ENCODE results near the gene PARVB. TPM values are rescaled to one million over a fixed set of nuclear protein-coding genes. Genes with fewer than 3 reads are reported as not detected.

The PARVB gene
- total and polyA plus RNA-seq, 7 experiments from 2014 or later: 0.18 to 51.2 (median 4.2) TPM

- H3K4me3 ChIP-seq (ENCODE audit: low read length): no peak overlapping the region
- POLR2A ChIA-PET: no interaction called here
- H3K9me3 Mint-ChIP-seq: peaks cover 4 to 32% (median 21%) of the 10 kb centered on the region in 11 donors
- no peak for ATAC-seq
- peaks cover 3 to 42% (median 8%) of the 10 kb centered on the region in 5 donors for H3K36me3 Mint-ChIP-seq
- peaks cover 0 to 24% (median 8%) of the 10 kb centered on the region in 5 donors for H3K27me3 Mint-ChIP-seq
- H3K4me1 ChIP-seq (ENCODE audit: control insufficient read depth in 2 of 2, insufficient read depth in 2 of 2, low read length in 2 of 2): no peaks in the 10 kb centered on the region
- no peak overlapping the region for H3K4me3 Mint-ChIP-seq
- CTCF ChIA-PET: no interaction called here
- no peak overlapping the region for H3K27ac Mint-ChIP-seq
- H3K27me3 ChIP-seq (ENCODE audit: control insufficient read depth in 2 of 2, insufficient read depth in 2 of 2, low read length in 2 of 2): no peaks in the 10 kb centered on the region
- H3K9me3 ChIP-seq (ENCODE audit: control insufficient read depth in 2 of 3, low read length in 3 of 3): peaks cover 0 to 15% (median 0%) of the 10 kb centered on the region in 3 experiments
- no peaks in the 10 kb centered on the region for H3K36me3 ChIP-seq (ENCODE audit: control insufficient read depth in 2 of 3, insufficient read depth in 3 of 3, low read length in 3 of 3)
- no peak overlapping the region for H3K27ac ChIP-seq (ENCODE audit: low read depth, low read length)
- peaks cover 0 to 27% (median 3%) of the 10 kb centered on the region in 7 donors for H3K4me1 Mint-ChIP-seq
- intact Hi-C loops (cut with micrococcal nuclease): loop anchor here in 1 of 2 donors (1.0 kb wide), 1 partner anchor 27 kb away; no protein-coding TSS in a partner anchor
- DNase-seq: no peak
Observed at GRCh38 chr22:44129619-44129976, 105.5 kb downstream of the PARVB start.

GRCh38 chr22:44130076-44130711 lies 106.1 kb downstream of the PARVB start:
- no peaks in the 10 kb centered on the region for H3K27me3 ChIP-seq (ENCODE audit: control insufficient read depth in 2 of 2, insufficient read depth in 2 of 2, low read length in 2 of 2)
- Mint-ChIP-seq H3K27me3 (peaks cover 0 to 27% (median 8%) of the 10 kb centered on the region in 5 donors), H3K9me3 (peaks cover 4 to 31% (median 18%) of the 10 kb centered on the region in 11 donors), H3K27ac (peak overlapping the region in 1 of 9 donors; percentile 58), H3K36me3 (peaks cover 3 to 39% (median 6%) of the 10 kb centered on the region in 5 donors), H3K4me1 (peaks cover 0 to 29% (median 3%) of the 10 kb centered on the region in 7 donors), H3K4me3 (no peak overlapping the region)
- no peaks in the 10 kb centered on the region for H3K4me1 ChIP-seq (ENCODE audit: control insufficient read depth in 2 of 2, insufficient read depth in 2 of 2, low read length in 2 of 2)
- H3K36me3 ChIP-seq (ENCODE audit: control insufficient read depth in 2 of 3, insufficient read depth in 3 of 3, low read length in 3 of 3): no peaks in the 10 kb centered on the region
- no peak overlapping the region for H3K4me3 ChIP-seq (ENCODE audit: low read length)
- H3K27ac ChIP-seq (ENCODE audit: low read depth, low read length): no peak overlapping the region
- POLR2A ChIA-PET: no interaction called here
- CTCF ChIA-PET: no interaction called here
- ATAC-seq: no peak
- intact Hi-C loops (cut with micrococcal nuclease): no loop called here
- H3K9me3 ChIP-seq (ENCODE audit: control insufficient read depth in 2 of 3, low read length in 3 of 3): peaks cover 0 to 15% (median 0%) of the 10 kb centered on the region in 3 experiments
- DNase-seq: no peak

DNA sequence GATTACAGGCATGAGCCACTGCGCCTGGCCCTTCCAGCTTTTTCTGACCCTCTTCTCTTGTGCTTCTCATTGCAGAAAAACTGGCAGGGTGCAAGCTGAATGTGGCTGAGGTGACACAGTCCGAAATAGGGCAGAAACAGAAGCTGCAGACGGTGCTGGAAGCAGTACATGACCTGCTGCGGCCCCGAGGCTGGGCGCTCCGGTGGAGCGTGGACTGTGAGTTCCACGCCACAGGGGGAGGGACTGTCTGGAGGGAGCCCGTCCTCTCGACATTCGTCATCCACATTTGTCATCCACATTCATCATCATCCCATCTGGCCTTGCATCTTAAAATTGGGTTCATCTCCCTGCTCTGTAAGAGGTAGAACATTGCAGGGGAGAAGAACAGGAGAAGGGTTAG lies 107.3 kb downstream of the PARVB start:
- Histone ChIP-seq H3K4me3 (ENCODE audit: low read length) (no peak overlapping the region), H3K36me3 (ENCODE audit: control insufficient read depth in 2 of 3, insufficient read depth in 3 of 3, low read length in 3 of 3) (no peaks in the 10 kb centered on the region), H3K4me1 (ENCODE audit: control insufficient read depth in 2 of 2, insufficient read depth in 2 of 2, low read length in 2 of 2) (no peaks in the 10 kb centered on the region), H3K27ac (ENCODE audit: low read depth, low read length) (no peak overlapping the region), H3K27me3 (ENCODE audit: control insufficient read depth in 2 of 2, insufficient read depth in 2 of 2, low read length in 2 of 2) (no peaks in the 10 kb centered on the region), H3K9me3 (ENCODE audit: control insufficient read depth in 2 of 3, low read length in 3 of 3) (peaks cover 0 to 10% (median 0%) of the 10 kb centered on the region in 3 experiments)
- Mint-ChIP-seq H3K4me3 (no peak overlapping the region), H3K4me1 (peaks cover 0 to 29% (median 3%) of the 10 kb centered on the region in 7 donors), H3K9me3 (peaks cover 3 to 34% (median 13%) of the 10 kb centered on the region in 11 donors), H3K36me3 (peaks cover 5 to 41% (median 14%) of the 10 kb centered on the region in 5 donors), H3K27ac (no peak overlapping the region), H3K27me3 (peaks cover 0 to 38% (median 11%) of the 10 kb centered on the region in 5 donors)
- DNase-seq: no peak
- POLR2A ChIA-PET: no interaction called here
- no peak for ATAC-seq
- CTCF ChIA-PET: no interaction called here
- intact Hi-C loops (cut with micrococcal nuclease): no loop called here

DNA sequence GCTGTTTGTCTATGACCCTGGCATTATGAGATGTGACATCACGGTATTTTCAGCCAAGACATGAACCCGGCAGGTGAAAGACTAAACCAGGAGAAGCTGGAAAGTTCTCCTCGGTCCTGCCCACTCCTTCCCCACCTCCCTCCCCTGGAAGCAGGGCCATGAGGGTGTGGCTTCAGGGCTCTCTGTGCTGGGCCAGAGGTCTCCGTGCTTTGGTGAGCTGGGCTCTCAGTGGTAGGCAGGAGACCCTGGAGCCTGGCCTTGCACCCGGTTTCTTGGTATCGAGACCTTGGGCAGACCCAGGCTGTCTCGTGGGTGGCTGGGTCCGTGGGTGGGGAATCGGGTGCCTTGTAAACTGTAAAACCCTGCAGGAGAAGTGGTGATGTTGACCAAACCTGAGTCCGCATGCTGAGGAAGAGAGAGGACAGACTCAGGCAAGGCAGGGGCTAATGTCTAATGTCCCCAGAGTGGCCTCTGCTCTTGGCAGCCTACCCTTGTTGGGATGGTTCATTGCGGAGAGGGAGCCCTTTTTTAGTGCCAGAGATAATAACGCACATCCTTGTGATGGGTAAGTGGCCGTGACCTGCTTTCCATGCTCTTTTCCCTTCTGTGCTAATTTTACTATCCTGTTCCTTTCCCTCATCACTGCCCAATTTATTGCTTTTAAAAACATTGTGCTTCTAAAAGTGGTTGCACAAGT lies 108.0 kb downstream of the PARVB start:
- H3K9me3 Mint-ChIP-seq: peaks cover 3 to 34% (median 14%) of the 10 kb centered on the region in 11 donors
- intact Hi-C loops (cut with micrococcal nuclease): no loop called here
- ChIA-PET POLR2A (no interaction called here), CTCF (no interaction called here)
- no peak overlapping the region for H3K4me3 ChIP-seq (ENCODE audit: low read length)
- H3K27me3 Mint-ChIP-seq: peaks cover 0 to 40% (median 11%) of the 10 kb centered on the region in 5 donors
- ATAC-seq (no peak), DNase-seq (no peak)
- H3K27ac Mint-ChIP-seq: no peak overlapping the region
- H3K4me3 Mint-ChIP-seq: no peak overlapping the region
- H3K4me1 ChIP-seq (ENCODE audit: control insufficient read depth in 2 of 2, insufficient read depth in 2 of 2, low read length in 2 of 2): no peaks in the 10 kb centered on the region
- no peaks in the 10 kb centered on the region for H3K36me3 ChIP-seq (ENCODE audit: control insufficient read depth in 2 of 3, insufficient read depth in 3 of 3, low read length in 3 of 3)
- H3K4me1 Mint-ChIP-seq: peaks cover 0 to 29% (median 3%) of the 10 kb centered on the region in 7 donors
- H3K9me3 ChIP-seq (ENCODE audit: control insufficient read depth in 2 of 3, low read length in 3 of 3): peaks cover 0 to 8% (median 0%) of the 10 kb centered on the region in 3 experiments
- no peaks in the 10 kb centered on the region for H3K27me3 ChIP-seq (ENCODE audit: control insufficient read depth in 2 of 2, insufficient read depth in 2 of 2, low read length in 2 of 2)
- H3K36me3 Mint-ChIP-seq: peaks cover 9 to 42% (median 22%) of the 10 kb centered on the region in 5 donors
- no peak overlapping the region for H3K27ac ChIP-seq (ENCODE audit: low read depth, low read length)

DNA sequence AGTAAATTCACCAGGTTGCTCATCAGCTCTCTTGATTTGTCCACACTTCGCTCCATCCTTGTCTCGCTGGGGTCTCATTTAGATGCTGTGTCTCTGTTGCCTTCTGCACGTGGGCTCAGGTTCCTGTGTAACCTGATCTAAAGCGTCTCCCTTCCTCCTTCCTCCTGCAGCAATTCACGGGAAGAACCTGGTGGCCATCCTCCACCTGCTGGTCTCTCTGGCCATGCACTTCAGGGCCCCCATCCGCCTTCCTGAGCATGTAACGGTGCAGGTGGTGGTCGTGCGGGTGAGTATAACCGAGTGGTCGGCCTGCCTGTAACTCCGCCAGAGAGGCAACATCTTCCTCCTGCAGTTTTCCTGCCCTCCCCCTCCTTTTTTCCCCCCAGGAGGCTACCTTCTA lies 108.6 kb downstream of the PARVB start:
- Mint-ChIP-seq H3K4me3 (no peak overlapping the region), H3K27ac (no peak overlapping the region), H3K4me1 (peaks cover 0 to 29% (median 0%) of the 10 kb centered on the region in 7 donors), H3K9me3 (peaks cover 3 to 33% (median 14%) of the 10 kb centered on the region in 11 donors), H3K27me3 (peaks cover 0 to 36% (median 11%) of the 10 kb centered on the region in 5 donors), H3K36me3 (peaks cover 13 to 44% (median 21%) of the 10 kb centered on the region in 5 donors)
- H3K27me3 ChIP-seq (ENCODE audit: control insufficient read depth in 2 of 2, insufficient read depth in 2 of 2, low read length in 2 of 2): no peaks in the 10 kb centered on the region
- intact Hi-C loops (cut with micrococcal nuclease): no loop called here
- H3K36me3 ChIP-seq (ENCODE audit: control insufficient read depth in 2 of 3, insufficient read depth in 3 of 3, low read length in 3 of 3): no peaks in the 10 kb centered on the region
- H3K27ac ChIP-seq (ENCODE audit: low read depth, low read length): no peak overlapping the region
- peaks cover 0 to 14% (median 0%) of the 10 kb centered on the region in 3 experiments for H3K9me3 ChIP-seq (ENCODE audit: control insufficient read depth in 2 of 3, low read length in 3 of 3)
- ATAC-seq (no peak), DNase-seq (no peak)
- ChIA-PET CTCF (no interaction called here), POLR2A (no interaction called here)
- H3K4me1 ChIP-seq (ENCODE audit: control insufficient read depth in 2 of 2, insufficient read depth in 2 of 2, low read length in 2 of 2): no peaks in the 10 kb centered on the region
- H3K4me3 ChIP-seq (ENCODE audit: low read length): no peak overlapping the region

DNA sequence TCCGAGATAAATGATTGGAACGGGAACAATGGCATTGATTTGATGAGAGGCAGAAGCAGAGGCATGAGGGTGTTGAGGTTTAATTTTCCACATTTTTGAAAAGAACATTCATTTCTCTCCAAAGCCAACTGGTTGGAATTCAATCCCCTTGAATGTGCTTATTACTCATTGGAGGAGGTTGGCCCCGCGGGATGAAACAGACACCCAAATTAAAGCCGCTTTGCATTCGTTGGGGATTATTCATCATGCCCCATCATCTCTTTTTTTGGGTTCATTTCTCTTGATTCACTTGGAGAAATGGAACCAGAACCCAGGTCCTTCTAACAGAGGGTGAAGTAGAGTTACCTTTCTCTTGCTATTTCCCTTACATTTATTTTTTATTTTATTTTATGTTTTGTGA lies 109.1 kb downstream of the PARVB start:
- H3K27ac ChIP-seq (ENCODE audit: low read depth, low read length): no peak overlapping the region
- peaks cover 0 to 36% (median 11%) of the 10 kb centered on the region in 5 donors for H3K27me3 Mint-ChIP-seq
- H3K4me3 ChIP-seq (ENCODE audit: low read length): no peak overlapping the region
- peaks cover 3 to 33% (median 17%) of the 10 kb centered on the region in 11 donors for H3K9me3 Mint-ChIP-seq
- no peak overlapping the region for H3K27ac Mint-ChIP-seq
- DNase-seq (no peak), ATAC-seq (no peak)
- H3K4me3 Mint-ChIP-seq: no peak overlapping the region
- H3K36me3 ChIP-seq (ENCODE audit: control insufficient read depth in 2 of 3, insufficient read depth in 3 of 3, low read length in 3 of 3): no peaks in the 10 kb centered on the region
- POLR2A ChIA-PET: no interaction called here
- CTCF ChIA-PET: no interaction called here
- intact Hi-C loops (cut with micrococcal nuclease): no loop called here
- peaks cover 0 to 29% (median 0%) of the 10 kb centered on the region in 7 donors for H3K4me1 Mint-ChIP-seq
- peaks cover 0 to 17% (median 0%) of the 10 kb centered on the region in 3 experiments for H3K9me3 ChIP-seq (ENCODE audit: control insufficient read depth in 2 of 3, low read length in 3 of 3)
- H3K36me3 Mint-ChIP-seq: peaks cover 16 to 49% (median 25%) of the 10 kb centered on the region in 5 donors
- H3K4me1 ChIP-seq (ENCODE audit: control insufficient read depth in 2 of 2, insufficient read depth in 2 of 2, low read length in 2 of 2): no peaks in the 10 kb centered on the region
- no peaks in the 10 kb centered on the region for H3K27me3 ChIP-seq (ENCODE audit: control insufficient read depth in 2 of 2, insufficient read depth in 2 of 2, low read length in 2 of 2)

Measured in naive thymus-derived CD4-positive, alpha-beta T cell (primary cell).